ENCODE data around the gene NCOA1.

- TF ChIP-seq CTCF (IDR thresholded peaks at IDR 0.05): no peak
- TF ChIP-seq POLR2AphosphoS5 (IDR thresholded peaks at IDR 0.05; ENCODE audit: insufficient read depth in 1 of 2, low read depth in 1 of 2): no peak
- no peak for TF ChIP-seq POLR2A (IDR thresholded peaks at IDR 0.05)
These were observed 220.8 kb downstream of the NCOA1 start for GRCh38 chr2:24711865-24712264.

Data from vagina (tissue), 2 donors.